Ovary (tissue), 9 donors: Measurements from ENCODE around the gene FGD4. TPM values are rescaled to one million over a fixed set of nuclear protein-coding genes. Genes with fewer than 3 reads are reported as not detected.

Experiments
- DNase-seq, 5 donors: peaks; one replicate each; pipeline ENCODE4 v3.0.0-alpha.2; 2019 to 2020
- H3K27ac ChIP-seq, 2 donors: fragments of 200-600 bp; one replicate each; pipeline versions ENCODE4 v1.5.1 to v1.8.0; 2019 to 2022
- H3K27me3 ChIP-seq: fragments of 200-600 bp; one replicate; pipeline ENCODE4 v1.8.0; 2022
- H3K36me3 ChIP-seq: fragments of 200-600 bp; sonication (generic); one replicate; pipeline ENCODE4 v1.5.1; 2019
- H3K4me1 ChIP-seq: one replicate; pipeline ENCODE4 v1.8.1; 2013; ENCODE audit warnings: mild to moderate bottlenecking, moderate library complexity; ENCODE audit not compliant: insufficient read depth
- H3K4me3 ChIP-seq: fragments of 200-600 bp; sonication (generic); one replicate; pipeline ENCODE4 v1.5.1; 2017
- H3K9me3 ChIP-seq, 2 donors: fragments of 200-600 bp in 1 of 2; sonication (generic) in 1 of 2; one replicate each; pipeline versions ENCODE4 v1.5.1 to v1.8.1; 2013 to 2019; ENCODE audit warnings: mild to moderate bottlenecking in 1 of 2, moderate library complexity in 1 of 2
- CTCF ChIP-seq, 3 donors: fragments of 450-650 bp in 2 of 3; fragments of 200-600 bp in 1 of 3; IDR thresholded peaks; one replicate each; pipeline versions ENCODE4 v1.5.1 to v1.8.0; 2016 to 2022; ENCODE audit warnings: antibody characterized with exemption in 3 of 3, mild to moderate bottlenecking in 1 of 3
- EP300 ChIP-seq: sonication (generic); formaldehyde crosslinking; IDR thresholded peaks from one replicate; pipeline ENCODE4 v1.6.1; 2017; ENCODE audit warnings: antibody characterized with exemption
- POLR2A ChIP-seq: fragments of 450-650 bp; IDR thresholded peaks from one replicate; pipeline ENCODE4 v1.6.1; 2017; ENCODE audit warnings: antibody characterized with exemption, mild to moderate bottlenecking, moderate library complexity
- WGBS, 3 donors: extraction: QIAGEN DNeasy Blood & Tissue Kit in 1 of 3; methylation state at CpG; one replicate each; pipeline versions ENCODE4 v1.1.5 to v1.1.7; 2013 to 2017; 5-methylcytosine and 5-hydroxymethylcytosine counted together
- intact Hi-C, 4 donors: fragments of 100-400 bp; cut with DNase I; formaldehyde crosslinking; loops; one replicate each; pipeline versions ENCODE4 v1.11.0 to v1.15.1; 2022 to 2023
- polyA plus RNA-seq, 2 donors: library from polyadenylated mRNA; stranded (reverse); fragments of 200-250 nt in 1 of 2; fragments of 350-450 nt in 1 of 2; fragmentation: Illumina TruSeq in 1 of 2; extraction: RNeasy Lipid Tissue Mini Kit (QIAGEN cat#74804) in 1 of 2; gene quantifications; one replicate each; pipeline ENCODE4 v1.2.3, GENCODE V29; 2013 to 2014
- total RNA-seq, 7 donors: library from RNA; depleted of rRNA in 2 of 7; stranded (reverse); fragments of >200 nt in 2 of 7; fragmentation: NEBNext Ultra II Directional in 3 of 7; extraction: Animal tissue kit (Norgen Biotek cat#: 25700) in 3 of 7; gene quantifications; one replicate each; pipeline versions ENCODE4 v1.1.0 to v1.2.4, GENCODE V29; 2016 to 2023
- donor health status: DM: no; HTN: no; CAD: no; lungs with moderate emphysema.
- donor health status: DM: no; HTN: no; CAD: no.
- donor health status: Bipolar disorder and iron deficiency.
- donor health status: DM: yes; HTN: yes; CAD: no.
- donor health status: DM: no; HTN: no; CAD: no.
- donor health status: DM: yes; HTN: yes; CAD: no.

Gene FGD4
- total and polyA plus RNA-seq, 9 donors, result 14.6 to 85.0 (median 51.6) TPM

GRCh38 chr12:32362892-32363291 is 36.5 kb upstream of the FGD4 start:
- Histone ChIP-seq H3K9me3 (no peaks in the 10 kb centered on the region), H3K4me1 (no peaks in the 10 kb centered on the region), H3K36me3 (no peaks in the 10 kb centered on the region), H3K27me3 (no peaks in the 10 kb centered on the region), H3K27ac (no peak overlapping the region), H3K4me3 (no peak overlapping the region)
- intact Hi-C loops, result loop anchor here in 3 of 4 donors (5.0 to 10.0 kb wide), 3 partner anchors 89 to 312 kb away; partner anchors contain the start of gene DNM1L (in 1 of the 3)
- TF ChIP-seq POLR2A (no peak), EP300 (no peak), CTCF (IDR thresholded peaks at IDR 0.05) (no peak)
- no peak for DNase-seq
- 68 to 79% (median 72%) methylated on average over 3 of the region's 3 CpGs for WGBS, 3 donors

GRCh38 chr12:32365473-32366064 is 33.8 kb upstream of the FGD4 start:
- Histone ChIP-seq H3K27ac (no peak overlapping the region), H3K4me1 (no peaks in the 10 kb centered on the region), H3K9me3 (no peaks in the 10 kb centered on the region), H3K27me3 (no peaks in the 10 kb centered on the region), H3K36me3 (no peaks in the 10 kb centered on the region), H3K4me3 (no peak overlapping the region)
- intact Hi-C loops, result loop anchor here in 3 of 4 donors (5.0 to 10.0 kb wide), 3 partner anchors 299 to 309 kb away; partner anchors contain the start of gene DNM1L (in 1 of the 3)
- WGBS, 3 donors, result 49 to 59% (median 59%) methylated on average over 5 of the region's 5 CpGs
- peak; percentile 65 to 86 (median 73) for TF ChIP-seq CTCF (IDR thresholded peaks at IDR 0.05)
- TF ChIP-seq EP300, result no peak
- TF ChIP-seq POLR2A, result no peak
- peak in 3 of 5 donors; percentile 33 to 61 (median 50) for DNase-seq

- no peaks in the 10 kb centered on the region for H3K27me3 ChIP-seq
- no peaks in the 10 kb centered on the region for H3K9me3 ChIP-seq
- intact Hi-C loops, result loop anchor here in 3 of 4 donors (5.0 to 10.0 kb wide), 3 partner anchors 298 to 308 kb away; partner anchors contain the start of gene DNM1L (in 1 of the 3)
- no peaks in the 10 kb centered on the region for H3K36me3 ChIP-seq
- WGBS, 3 donors, result 86 to 91% (median 91%) methylated on average over 1 of the region's 1 CpG
- no peak overlapping the region for H3K27ac ChIP-seq
- no peak for DNase-seq
- H3K4me1 ChIP-seq, result no peaks in the 10 kb centered on the region
- TF ChIP-seq CTCF (IDR thresholded peaks at IDR 0.05), result no peak
- no peak for TF ChIP-seq POLR2A
- no peak for TF ChIP-seq EP300
- no peak overlapping the region for H3K4me3 ChIP-seq
Measured at GRCh38 chr12:32366714-32367113, 32.6 kb upstream of the FGD4 start.

- Histone ChIP-seq H3K4me3 (no peak overlapping the region), H3K36me3 (no peaks in the 10 kb centered on the region), H3K27me3 (no peaks in the 10 kb centered on the region), H3K9me3 (no peaks in the 10 kb centered on the region), H3K4me1 (no peaks in the 10 kb centered on the region), H3K27ac (no peak overlapping the region)
- TF ChIP-seq POLR2A, result no peak
- intact Hi-C loops, result loop anchor here in 3 of 4 donors (5.0 to 10.0 kb wide), 3 partner anchors 297 to 307 kb away; partner anchors contain the start of gene DNM1L (in 1 of the 3)
- 91 to 95% (median 94%) methylated on average over 4 of the region's 4 CpGs for WGBS, 3 donors
- no peak for DNase-seq
Measured at GRCh38 chr12:32367381-32367780, 32.0 kb upstream of the FGD4 start.

GRCh38 chr12:32369202-32369601 is 30.2 kb upstream of the FGD4 start:
- no peak for DNase-seq
- Histone ChIP-seq H3K9me3 (no peaks in the 10 kb centered on the region), H3K4me3 (no peak overlapping the region), H3K4me1 (no peaks in the 10 kb centered on the region), H3K27ac (no peak overlapping the region), H3K27me3 (no peaks in the 10 kb centered on the region), H3K36me3 (no peaks in the 10 kb centered on the region)
- intact Hi-C loops, result loop anchor here in 3 of 4 donors (5.0 to 10.0 kb wide), 3 partner anchors 296 to 306 kb away; partner anchors contain the start of gene DNM1L (in 1 of the 3)
- TF ChIP-seq CTCF (IDR thresholded peaks at IDR 0.05) (no peak), EP300 (no peak), POLR2A (no peak)
- WGBS, 3 donors, result 39 to 63% (median 58%) methylated on average over 4 of the region's 4 CpGs
